IPS-18c (cell line): ENCODE measurements around the gene GPR25.

ENCODE experiments used
- H3K4me3 ChIP-seq: 2 replicates; pipeline ENCODE4 v1.7.0; 2013; ENCODE audit warnings: low read depth, mild to moderate bottlenecking, low read length, moderate library complexity; ENCODE audit not compliant: insufficient read depth
- H3K9me3 ChIP-seq: one replicate; pipeline ENCODE4 v1.6.1; 2013; ENCODE audit warnings: mild to moderate bottlenecking, low read length, moderate library complexity; ENCODE audit not compliant: control insufficient read depth, insufficient read depth

GPR25 gene

GRCh38 chr1:200919386-200919785, 46.6 kb downstream of the GPR25 start:
- no peaks in the 10 kb centered on the region for H3K9me3 ChIP-seq
- H3K4me3 ChIP-seq, result no peak overlapping the region

GRCh38 chr1:200921571-200922110, 48.9 kb downstream of the GPR25 start:
- Histone ChIP-seq H3K9me3 (no peaks in the 10 kb centered on the region), H3K4me3 (no peak overlapping the region)

GRCh38 chr1:200922406-200922805, 49.6 kb downstream of the GPR25 start:
- no peaks in the 10 kb centered on the region for H3K9me3 ChIP-seq

DNA sequence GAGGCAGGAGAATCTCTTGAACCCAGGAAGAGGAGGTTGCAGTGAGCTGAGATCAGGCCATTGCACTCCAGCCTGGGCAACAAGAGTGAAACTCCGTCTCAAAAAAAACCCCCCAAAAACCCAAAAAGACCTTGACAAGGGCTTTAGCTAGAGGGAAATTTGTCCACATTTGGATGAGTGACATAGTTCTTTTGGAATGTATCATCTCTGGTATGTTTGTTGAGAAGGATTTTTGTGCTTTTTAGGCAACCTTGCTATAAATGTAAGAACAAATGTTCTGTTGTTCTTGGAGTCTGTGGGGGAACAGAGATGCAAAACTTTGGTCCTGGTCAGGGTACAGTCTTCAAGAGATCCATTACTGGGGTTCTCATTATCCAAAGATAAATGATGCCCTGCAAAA, 50.8 kb downstream of the GPR25 start:
- no peak overlapping the region for H3K4me3 ChIP-seq

More at GRCh38 chr1:200922406-200922805, 49.6 kb downstream of the GPR25 start:
- H3K4me3 ChIP-seq, result no peak overlapping the region

More for the DNA sequence above, 50.8 kb downstream of the GPR25 start:
- no peaks in the 10 kb centered on the region for H3K9me3 ChIP-seq
